Muscle of back (tissue), 11 donors: ENCODE results near the gene ELANE. TPM values are rescaled to one million over a fixed set of nuclear protein-coding genes. Genes with fewer than 3 reads are reported as not detected.

Source experiments
- DNase-seq, 3 donors: peaks; one replicate each; pipeline versions ENCODE4 v3.0.0 to v3.0.0-alpha.2; 2013
- polyA plus RNA-seq, 10 donors: library from polyadenylated mRNA; unstranded; fragments of 120-200 nt; gene quantifications; one replicate each; pipeline ENCODE4 v1.2.1, GENCODE V29; 2013; ENCODE audit not compliant: insufficient read length in 10 of 10

ELANE gene
- polyA plus RNA-seq, 10 donors = 0.22 to 2.3 (median 0.60) TPM

DNA sequence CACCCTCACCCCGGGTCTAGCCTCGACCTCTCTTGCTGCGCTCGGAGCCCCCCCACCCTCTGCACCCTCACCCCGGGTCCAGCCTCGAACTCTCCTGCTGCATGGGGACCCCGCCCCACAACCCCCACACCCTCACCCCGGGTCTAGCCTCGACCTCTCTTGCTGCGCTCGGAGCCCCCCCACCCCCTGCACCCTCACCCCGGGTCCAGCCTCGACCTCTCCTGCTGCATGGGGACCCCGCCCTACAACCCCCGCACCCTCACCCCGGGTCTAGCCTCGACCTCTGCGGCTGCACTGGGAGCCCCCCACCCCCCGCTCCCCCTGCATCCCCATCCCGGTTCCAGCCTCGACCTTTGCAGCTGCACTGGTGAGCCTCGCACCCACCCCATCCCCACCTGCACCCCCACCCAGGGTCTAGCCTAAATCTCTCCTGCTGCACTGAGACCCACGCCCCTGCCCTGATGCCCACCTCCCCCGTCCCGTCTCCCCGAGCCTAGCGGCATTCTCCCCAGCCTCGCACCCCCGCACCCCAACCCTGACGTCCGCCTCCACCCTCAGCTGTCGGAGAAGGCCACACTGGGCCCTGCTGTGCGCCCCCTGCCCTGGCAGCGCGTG lies 9.1 kb downstream of the ELANE start:
- no peak for DNase-seq

DNA sequence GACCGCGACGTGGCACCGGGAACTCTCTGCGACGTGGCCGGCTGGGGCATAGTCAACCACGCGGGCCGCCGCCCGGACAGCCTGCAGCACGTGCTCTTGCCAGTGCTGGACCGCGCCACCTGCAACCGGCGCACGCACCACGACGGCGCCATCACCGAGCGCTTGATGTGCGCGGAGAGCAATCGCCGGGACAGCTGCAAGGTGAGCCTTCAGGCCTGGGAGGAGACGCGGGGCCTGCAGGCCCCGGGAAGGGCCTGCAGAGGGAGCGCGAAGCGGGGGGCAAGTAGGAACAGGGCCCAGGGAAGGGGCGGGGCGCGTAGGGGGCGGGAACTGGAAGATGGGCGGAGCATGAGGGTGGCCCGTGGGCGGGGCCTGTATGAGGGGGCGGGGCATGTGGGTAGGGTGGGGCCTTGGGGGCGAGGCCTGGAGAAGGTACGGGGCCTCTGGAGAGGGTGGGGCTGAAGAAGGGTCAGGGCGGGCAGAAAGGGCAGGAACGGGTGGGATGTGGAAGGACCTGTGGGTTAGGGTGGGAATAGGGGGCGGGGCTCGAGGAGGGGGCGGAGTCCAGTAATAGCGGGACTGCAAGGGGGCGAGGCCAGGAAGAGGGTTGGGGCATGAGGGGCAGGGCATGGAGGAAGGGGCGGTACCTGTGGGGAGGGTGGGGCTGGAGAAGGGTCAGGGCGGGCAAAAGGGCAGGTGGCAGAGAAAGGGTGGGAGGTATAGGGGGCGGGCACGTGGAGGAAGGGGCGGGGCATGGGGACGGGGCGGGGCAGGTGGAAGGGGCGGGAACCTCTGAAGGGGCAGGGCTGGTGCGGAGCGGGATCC lies 9.9 kb downstream of the ELANE start:
- DNase-seq = no peak

DNA sequence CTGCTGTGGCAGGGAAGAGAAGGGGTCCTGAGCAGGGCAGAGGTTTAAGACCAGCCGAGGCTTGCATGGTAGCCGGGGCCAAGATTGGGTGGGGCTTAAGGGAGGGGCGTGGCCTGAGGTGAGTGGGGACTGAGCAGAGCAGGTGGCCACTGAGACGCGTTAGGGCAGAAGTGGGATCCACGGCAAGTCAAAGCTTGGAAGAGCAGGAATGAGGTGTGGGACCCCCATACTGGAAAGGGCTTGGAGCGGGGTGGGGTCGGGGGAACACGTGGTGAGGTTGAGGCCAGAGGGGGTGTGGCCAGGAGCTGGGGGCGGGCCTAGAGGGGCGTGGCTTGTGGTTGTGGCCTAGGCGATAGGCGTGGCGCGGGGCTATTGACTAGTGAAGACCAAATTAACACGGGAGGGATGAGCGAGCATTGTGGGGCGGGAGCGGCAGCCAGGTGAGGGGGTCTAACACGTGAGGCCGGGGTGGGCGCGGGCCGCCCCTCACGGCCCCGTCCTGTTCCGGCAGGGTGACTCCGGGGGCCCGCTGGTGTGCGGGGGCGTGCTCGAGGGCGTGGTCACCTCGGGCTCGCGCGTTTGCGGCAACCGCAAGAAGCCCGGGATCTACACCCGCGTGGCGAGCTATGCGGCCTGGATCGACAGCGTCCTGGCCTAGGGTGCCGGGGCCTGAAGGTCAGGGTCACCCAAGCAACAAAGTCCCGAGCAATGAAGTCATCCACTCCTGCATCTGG lies 10.6 kb downstream of the ELANE start:
- peak in 1 of 3 donors; percentile 67 for DNase-seq

DNA sequence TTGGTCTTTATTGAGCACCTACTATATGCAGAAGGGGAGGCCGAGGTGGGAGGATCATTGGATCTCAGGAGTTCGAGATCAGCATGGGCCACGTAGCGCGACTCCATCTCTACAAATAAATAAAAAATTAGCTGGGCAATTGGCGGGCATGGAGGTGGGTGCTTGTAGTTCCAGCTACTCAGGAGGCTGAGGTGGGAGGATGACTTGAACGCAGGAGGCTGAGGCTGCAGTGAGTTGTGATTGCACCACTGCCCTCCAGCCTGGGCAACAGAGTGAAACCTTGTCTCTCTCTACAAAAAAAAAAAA lies 11.2 kb downstream of the ELANE start:
- DNase-seq = no peak

DNA sequence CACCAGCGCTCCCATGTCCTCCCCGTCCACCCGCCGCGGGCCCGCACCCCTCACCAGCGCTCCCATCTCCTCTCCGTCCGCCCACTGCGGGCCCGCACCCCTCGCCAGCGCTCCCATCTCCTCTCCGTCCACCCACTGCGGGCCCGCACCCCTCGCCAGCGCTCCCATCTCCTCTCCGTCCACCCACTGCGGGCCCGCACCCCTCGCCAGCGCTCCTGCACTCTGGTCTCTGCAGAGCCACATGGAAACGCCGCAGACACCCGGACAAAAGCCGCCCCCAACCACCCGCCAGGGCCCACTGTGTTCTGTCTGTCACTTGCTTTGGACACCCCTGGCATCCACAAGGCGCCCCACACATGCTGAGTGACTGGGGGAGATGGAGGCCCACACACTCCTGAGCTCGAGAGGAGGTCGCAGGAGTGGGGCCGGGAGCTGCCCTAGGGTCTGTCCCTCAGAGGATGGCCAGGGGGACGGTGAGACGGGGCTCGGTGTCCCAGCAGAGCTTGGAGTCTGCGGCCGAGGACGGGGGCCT lies 14.7 kb downstream of the ELANE start:
- no peak for DNase-seq

DNA sequence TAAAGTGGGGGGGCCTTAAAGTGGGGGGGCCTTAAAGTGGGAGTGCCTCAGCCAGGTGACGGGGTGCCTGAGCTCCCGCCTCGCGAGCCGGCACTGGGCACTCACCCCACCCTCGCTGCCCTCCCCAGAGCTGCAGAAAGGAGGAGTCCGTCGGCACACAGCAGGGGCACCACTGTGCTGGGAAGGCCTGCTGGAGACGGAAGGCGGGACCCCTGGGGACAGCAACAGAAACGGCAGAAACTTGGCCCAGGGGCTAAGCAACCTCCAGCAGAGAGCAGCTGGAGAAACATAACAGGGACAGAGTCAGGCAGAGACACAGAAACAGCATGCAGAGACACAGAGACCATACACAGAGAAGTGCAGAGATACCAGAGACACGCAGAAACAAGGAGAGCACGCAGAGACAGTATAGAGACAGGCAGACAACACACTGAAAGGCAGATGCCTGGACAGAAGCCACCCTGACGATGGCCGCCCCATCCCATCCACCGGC lies 15.2 kb downstream of the ELANE start:
- peak in 1 of 3 donors; percentile 66 for DNase-seq

DNA sequence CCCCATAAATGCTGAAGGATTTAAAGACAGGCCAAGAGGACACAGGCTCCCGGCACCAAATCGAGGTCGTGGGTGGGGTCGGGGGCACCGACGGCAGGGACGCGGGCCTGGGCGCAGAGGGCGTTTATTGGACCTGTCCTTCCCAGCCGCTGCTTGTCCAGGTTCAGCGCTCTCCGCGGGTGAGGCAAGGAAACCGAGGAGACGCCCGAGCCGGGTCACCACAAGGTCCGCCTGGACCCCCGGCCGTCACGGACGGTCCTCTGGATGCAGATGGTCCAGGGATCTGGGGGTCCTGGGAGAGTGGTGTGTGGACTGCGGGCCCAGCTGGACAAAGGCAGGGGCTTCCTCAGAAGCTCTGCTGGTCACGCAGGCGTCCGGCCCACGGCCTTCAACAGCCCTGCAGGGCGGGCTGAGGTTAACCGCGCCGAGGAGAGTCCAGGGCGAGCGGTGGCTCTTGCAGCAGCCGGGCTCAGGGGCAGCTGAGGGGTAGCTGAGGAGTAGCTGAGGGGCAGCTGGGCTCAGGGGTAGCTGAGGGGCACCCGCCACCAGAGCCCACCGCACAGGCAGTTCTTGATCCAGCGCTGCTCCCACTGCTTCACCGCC lies 15.9 kb downstream of the ELANE start:
- no peak for DNase-seq

DNA sequence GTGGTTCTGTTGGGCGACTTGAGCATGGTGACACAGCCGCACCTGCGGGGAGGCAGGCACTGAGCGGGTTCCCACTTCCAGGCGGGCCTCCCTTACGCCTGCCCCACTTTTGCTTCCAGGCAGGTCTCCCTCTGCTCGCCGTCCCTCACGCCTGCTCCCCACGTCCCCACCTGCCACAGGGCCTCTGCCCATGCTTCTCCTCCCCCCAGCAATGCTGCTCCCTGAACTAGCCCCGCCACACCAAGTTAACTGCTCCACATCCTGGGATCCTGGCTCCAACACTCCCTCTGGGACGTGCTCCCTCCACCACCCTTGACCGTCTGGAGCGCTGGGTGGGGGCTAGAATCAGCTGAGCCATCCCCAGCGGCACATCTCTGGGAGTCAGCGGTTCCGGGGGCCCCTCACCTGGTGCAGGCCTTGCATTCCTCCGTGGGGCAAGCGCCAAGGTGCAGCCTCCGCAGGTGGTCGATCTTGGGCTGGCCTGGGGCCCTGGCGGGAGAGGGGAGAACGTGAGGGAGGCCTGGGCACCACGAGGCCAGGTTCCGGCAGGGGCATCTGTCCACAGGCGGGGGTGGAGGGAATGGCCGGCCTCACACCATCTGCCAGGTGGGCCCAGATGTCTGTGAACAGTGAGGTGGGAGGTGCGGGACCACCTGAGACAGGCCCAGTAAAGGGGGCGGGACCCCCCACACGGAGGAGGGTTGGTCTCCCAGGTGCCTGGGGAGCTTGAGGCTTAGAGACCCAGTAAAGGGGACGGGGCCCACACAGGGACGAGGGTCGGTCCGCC lies 16.5 kb downstream of the ELANE start:
- no peak for DNase-seq

DNA sequence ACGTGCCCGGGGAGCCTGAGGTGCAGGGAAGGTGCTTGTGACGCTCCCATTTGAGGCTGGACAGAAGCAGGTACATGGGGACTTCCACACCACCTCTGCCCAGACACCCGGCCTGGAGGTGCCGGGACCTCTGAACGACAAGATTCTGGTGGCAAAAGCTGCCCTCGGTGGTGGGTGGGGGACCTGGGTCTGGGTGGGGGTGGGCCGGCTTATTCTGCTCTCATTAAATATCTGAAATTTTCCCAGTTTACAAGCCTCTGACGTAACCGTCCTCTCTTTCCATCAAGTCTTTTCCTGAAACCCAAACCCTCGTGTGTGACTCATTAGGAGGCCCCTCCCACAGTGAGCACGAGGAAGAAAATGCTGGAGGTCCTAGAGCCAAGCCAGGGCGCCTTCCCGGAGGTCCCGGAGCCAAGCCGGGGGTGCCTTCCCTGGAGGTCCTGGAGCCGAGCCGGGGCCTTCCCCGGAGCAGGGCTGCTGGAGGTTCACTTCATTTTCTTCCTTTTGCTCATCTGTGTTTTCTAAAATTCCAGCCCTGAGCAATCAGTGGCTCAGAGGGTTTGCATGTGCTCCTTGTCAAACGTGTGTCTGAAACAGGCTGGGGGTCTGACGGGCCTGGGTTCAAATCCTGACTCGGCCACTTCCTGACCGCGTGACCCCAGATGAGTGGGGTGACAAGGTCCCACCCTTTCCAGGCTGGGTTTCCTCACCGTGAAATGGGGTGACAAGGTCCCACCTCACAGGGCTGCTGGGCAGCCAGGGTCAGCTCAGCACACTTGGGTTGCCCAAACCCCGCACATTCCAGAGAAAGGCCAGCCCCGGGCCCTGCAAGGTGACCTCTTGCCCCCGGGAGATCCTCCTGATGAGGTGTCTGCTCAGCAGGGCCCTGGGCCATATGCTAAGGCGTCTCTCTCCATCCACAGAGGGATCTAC lies 17.4 kb downstream of the ELANE start:
- DNase-seq = peak; percentile 46 to 91 (median 80)

DNA sequence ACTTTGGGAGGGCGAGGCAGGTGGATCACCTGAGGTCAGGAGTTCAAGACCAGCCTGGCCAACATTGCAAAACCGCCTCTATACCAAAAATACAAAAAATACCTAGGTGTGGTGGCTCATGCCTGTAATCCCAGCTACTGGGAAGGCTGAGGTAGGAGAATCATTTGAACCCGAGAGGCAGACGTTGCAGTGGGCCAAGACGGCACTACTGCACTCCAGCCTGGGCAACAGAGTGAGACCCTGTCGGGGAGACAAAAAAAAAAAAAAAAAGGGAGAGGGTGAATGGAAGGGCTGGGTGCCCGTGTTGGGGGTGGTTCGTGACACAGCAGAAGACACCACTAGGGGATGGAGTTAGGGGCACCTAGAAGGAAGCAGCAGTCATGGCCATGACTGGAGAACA lies 18.2 kb downstream of the ELANE start:
- no peak for DNase-seq

DNA sequence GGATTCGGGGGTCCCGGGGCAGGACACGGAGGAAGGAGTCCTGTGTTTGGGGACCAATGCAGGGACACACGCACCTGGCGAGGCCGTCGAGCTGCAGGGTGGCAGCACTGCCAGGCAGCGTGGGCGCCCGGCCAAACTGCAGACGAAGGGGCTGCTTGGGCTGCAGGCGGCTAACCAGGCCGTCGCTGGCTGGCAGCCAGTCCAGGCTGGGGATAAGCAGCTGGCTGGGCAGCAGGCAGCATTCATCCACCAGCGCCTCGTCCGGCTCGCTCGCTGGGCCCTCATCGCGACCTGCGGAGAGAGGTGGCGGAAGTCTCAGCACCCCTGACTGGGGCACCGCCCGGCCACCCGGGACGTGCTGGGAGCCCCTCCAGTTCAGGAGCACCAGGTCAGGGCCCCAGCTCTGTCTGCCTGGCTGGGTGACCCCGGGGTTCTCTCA lies 18.9 kb downstream of the ELANE start:
- peak; percentile 51 to 70 (median 62) for DNase-seq

DNA sequence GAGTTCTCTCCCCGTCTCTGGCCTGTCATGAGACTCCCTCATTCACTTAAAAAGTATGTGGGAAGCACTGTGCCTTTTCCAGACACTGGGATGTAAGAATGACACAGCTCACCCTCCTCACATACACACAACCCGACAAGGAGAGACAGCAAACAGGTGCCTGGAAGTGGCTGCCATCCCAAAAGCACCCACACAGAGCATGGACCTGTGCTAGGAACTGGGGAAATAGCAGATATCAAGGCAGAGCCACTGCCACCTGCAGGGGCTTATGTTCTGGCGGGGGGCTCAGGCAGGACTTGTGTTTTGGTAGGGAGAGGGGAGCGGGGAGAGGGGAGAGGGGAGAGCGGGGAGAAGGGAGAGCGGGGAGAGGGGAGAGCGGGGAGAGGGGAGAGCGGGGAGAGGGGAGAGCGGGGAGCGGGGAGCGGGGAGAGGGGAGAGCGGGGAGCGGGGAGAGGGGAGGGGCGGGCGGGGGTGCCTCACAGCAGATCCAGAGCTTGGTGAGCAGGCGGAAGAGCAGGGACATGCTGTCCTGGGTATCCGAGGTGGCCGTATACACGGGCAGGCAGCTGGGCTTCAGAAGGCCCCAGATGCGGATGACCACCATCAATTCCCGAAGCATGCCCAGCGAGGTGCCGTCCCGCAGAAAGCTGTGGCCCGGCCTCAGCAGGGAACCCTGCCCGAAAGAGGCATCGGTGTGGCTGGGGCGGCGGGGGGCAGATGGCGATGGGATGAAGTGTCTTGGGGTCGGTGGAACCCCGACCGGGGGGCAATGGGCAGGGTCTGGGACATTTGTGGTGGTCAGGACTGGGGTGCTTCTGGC lies 19.6 kb downstream of the ELANE start:
- peak in 1 of 3 donors; percentile 56 for DNase-seq

DNA sequence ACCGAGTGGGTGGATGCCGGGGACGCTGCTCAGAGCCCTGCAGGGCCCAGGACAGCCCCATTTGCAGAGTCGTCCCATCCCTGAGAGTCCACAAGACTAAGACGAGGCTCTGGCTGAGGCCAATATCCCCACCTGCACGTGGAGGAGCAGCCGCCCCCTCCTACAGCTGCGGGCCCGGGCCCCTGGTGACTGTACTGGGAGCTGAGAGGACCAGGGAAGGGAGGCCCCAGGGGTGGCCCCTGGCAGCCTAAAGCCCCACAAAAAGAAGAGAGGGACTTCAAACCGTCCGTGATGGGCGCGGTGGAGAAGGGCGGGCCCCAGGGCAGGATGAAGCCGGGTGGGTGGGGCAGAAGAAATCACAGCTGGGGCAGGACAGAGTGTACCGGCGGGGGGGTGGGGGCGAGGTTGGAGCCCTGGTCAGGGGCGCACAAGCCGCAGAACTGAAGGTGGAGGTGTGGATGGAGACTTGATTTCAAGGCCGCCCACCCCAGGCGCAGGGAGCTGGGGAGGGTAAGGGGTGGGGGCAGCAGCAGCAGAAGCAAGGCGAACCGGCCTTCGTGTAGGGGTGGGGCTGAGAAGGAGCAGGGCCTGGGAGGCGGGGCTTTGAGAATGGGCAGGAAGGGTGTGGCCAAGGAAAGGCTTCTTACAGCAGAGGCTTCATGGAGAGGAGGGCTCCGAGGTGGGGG lies 20.3 kb downstream of the ELANE start:
- peak in 1 of 3 donors; percentile 69 for DNase-seq

DNA sequence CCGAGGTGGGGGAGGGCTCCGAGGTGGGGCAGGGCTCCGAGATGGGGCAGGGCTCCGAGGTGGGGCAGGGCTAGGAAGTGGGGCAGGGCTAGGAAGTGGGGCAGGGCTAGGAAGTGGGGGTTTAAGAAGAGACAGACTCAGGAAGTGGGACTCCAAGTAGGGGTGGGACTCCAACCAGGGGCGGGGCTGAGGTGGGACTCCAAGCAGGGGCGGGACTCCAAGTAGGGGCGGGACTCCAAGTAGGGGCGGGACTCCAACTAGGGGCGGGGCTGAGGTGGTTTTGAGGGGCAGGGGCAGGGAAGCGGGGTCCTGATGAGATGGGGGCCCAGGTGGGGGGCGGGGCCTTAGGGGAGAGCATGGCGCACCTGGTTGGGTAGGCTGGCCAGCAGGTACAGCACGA lies 21.0 kb downstream of the ELANE start:
- DNase-seq = no peak

DNA sequence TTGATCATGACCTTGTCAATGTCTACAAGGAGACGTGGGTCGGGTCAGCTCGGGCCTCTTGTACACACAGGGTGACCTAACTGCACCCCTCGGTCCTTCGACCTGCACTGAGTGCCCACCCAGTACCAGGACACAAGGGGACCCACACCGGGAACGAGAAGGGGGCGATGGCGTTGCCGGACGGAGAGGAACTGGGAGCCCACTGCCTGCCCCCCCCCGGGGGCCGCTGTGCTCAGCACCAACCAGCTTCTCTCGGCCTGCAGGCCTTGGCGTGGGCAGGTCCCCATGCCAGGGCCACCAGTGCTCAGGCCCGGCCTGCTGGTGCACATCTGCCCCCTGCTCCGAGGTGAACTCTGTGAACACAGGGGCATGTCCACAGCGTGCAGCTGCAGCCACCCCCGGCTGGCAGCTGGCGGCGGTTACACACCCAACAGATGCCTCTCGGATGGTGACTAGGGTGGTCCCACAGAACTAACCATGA lies 21.5 kb downstream of the ELANE start:
- DNase-seq = peak in 1 of 3 donors; percentile 53

DNA sequence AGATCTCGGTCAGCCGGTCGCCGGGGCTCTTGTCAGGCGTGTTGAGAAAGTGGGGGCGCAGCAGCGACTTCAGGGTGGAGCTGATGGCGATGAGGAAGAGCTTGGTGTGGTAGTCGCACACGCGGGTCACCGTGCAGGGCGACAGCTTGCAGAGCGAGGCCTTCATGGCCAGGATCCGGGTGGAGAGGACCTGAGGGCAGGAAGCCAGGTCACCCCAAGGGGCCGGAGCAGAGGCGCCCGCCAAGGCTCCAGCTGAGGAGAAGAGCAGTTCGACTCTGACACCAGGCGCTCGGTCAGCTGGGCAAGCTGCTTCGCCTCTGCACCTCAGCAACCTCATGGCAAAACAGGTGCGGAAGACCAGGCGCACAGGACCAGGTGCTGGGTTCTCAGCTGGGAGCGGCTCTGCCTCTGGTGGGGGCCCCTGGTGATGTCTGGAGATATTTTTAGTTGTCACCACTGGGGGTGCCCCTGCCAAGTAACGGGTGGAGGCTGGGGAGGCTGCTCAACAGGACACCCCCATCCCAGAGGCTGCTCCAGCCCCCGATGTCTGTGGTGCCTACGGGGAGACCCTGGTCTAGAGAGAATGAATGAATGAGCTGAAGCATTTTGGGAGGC lies 23.3 kb downstream of the ELANE start:
- no peak for DNase-seq

DNA sequence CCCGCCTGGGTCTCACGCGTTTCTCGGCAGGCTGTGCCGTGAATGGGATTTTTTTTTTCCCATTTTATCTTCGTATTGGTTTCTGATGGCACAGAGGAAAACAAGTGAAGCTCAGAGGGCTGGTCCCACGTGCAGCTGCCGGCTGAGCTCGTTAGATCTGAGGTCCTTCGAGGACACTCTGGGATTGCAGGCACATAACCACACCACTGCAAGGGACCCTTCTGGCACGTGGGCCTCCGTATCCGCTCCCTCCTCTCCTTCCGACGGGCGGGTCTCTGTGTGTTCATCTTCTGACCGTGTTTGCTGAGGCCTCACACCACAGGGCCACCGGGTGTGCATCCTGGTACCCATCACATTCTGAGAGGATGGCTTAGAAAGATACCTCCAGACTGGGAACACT lies 24.0 kb downstream of the ELANE start:
- no peak for DNase-seq

DNA sequence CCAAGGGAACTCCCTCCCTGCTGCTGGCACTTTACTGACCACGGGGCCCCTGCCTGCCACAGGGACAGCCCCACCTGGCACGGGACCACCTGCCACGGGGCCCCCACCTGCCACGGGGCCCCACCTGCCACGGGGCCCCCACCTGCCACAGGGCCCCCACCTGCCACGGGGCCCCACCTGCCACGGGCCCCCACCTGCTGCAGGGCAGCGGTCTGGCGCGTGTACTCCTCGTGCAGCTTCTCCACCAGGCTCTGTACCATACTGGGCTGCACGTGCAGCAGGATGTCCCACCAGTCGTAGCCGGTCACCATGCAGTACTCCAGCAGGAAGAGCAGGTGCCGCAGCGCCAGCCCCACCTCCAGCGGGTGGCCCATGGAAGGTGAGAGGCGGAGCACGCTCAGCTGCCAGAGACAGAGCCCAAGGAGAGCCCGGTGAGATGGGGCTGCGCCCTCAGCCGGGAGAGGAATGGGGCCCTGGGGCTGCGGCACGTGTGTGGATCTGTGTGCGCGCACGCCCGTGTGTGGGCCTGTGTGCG lies 24.7 kb downstream of the ELANE start:
- no peak for DNase-seq
